ENCODE measurements around the gene RAB40A. TPM values are rescaled to one million over a fixed set of nuclear protein-coding genes. Genes with fewer than 3 reads are reported as not detected.

Gene RAB40A
- total and polyA plus RNA-seq, 10 of the 15 experiments (the other 5 are each of a cell fraction or from before 2014, with no cell fraction given), result 0.10 to 0.42 (median 0.26) TPM

DNA sequence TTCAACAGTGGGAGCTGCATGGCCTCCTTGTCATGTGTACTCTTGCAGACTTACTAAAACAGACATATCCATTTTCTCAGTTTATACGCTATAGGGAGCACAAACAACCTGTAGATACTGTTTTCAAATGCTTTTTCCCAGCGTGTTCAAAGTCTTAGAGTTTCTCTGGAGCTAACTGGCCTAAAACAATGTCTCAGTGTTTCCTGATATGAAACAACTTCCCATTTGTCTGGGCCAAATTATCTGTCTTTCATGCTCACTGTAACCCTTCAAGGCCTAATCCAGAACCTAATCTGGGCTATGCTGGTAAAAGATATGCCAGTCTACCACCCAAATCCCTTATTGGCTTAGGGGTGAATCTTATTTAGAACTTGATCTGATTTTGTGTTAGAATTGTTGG is 38.8 kb downstream of the RAB40A start (continued):
- TF ChIP-seq BACH1 (IDR thresholded peaks at IDR 0.05; ENCODE audit: borderline replicate concordance) (no peak), ZNF274 (IDR thresholded peaks at IDR 0.05; ENCODE audit: insufficient read depth, insufficient read length) (no peak), DPF2 (IDR thresholded peaks at IDR 0.05) (no peak), MYB (IDR thresholded peaks at IDR 0.05; ENCODE audit: borderline replicate concordance, low read depth, low read length) (no peak)
- TF ChIP-seq, protein P1, sequence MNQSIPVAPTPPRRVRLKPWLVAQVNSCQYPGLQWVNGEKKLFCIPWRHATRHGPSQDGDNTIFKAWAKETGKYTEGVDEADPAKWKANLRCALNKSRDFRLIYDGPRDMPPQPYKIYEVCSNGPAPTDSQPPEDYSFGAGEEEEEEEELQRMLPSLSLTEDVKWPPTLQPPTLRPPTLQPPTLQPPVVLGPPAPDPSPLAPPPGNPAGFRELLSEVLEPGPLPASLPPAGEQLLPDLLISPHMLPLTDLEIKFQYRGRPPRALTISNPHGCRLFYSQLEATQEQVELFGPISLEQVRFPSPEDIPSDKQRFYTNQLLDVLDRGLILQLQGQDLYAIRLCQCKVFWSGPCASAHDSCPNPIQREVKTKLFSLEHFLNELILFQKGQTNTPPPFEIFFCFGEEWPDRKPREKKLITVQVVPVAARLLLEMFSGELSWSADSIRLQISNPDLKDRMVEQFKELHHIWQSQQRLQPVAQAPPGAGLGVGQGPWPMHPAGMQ (IDR thresholded peaks at IDR 0.05; ENCODE audit: borderline replicate concordance), result no peak
- TF ChIP-seq, protein P2, sequence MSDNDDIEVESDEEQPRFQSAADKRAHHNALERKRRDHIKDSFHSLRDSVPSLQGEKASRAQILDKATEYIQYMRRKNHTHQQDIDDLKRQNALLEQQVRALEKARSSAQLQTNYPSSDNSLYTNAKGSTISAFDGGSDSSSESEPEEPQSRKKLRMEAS (IDR thresholded peaks at IDR 0.05; ENCODE audit: low read depth, low read length), result no peak

DNA sequence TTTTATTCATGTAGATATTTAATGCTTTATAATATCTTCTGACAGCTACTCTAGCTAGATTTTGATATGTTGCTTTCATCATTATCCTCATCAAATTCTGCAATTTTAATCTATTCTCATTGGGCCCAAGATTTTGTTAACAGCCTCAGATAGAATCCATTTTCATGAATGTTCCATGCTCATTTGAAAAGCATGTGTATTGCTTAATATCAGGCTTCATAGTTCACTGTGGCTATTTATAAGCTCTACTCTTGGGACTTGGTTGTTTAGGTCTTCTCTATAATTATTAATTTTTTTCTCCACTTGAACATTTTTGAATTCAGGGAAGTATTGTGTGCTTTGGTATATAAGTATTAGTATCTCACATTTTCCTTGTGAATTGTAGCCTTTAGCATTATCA is 41.8 kb downstream of the RAB40A start:
- ATAC-seq, result no peak
- Histone ChIP-seq H3K4me3 (no peak overlapping the region), H3K9me3 (replicated peaks; ENCODE audit: control insufficient read depth, insufficient read depth, low read length) (no peaks in the 10 kb centered on the region), H3K4me2 (ENCODE audit: control insufficient read depth, insufficient read depth) (no peak overlapping the region), H3K4me1 (ENCODE audit: control insufficient read depth, insufficient read depth, low read length) (no peaks in the 10 kb centered on the region), H3K36me3 (ENCODE audit: control insufficient read depth in 2 of 2, insufficient read depth in 2 of 2, low read length in 1 of 2) (no peaks in the 10 kb centered on the region), H3K79me2 (ENCODE audit: control insufficient read depth, insufficient read depth, low read length) (no peaks in the 10 kb centered on the region), H3K9ac (ENCODE audit: control insufficient read depth, insufficient read depth, low read length) (no peak overlapping the region), H3K27me3 (replicated peaks in 1 of 2; ENCODE audit: control insufficient read depth in 2 of 2, insufficient read depth in 2 of 2, low read length in 1 of 2) (no peaks in the 10 kb centered on the region; a peak in 1 of 4 replicates), H3K27ac (ENCODE audit: control insufficient read depth, insufficient read depth) (no peak overlapping the region), H4K20me1 (ENCODE audit: control insufficient read depth, insufficient read depth) (no peaks in the 10 kb centered on the region), H2AFZ (ENCODE audit: control insufficient read depth, low read depth, low read length) (no peak overlapping the region)
- RAD21 ChIA-PET (ENCODE audit: unreplicated experiment), result no interaction called here
- FAIRE-seq, result no peak
- DNase-seq (ENCODE audit: low read depth, low spot score), result no peak
- SMC1A ChIA-PET (ENCODE audit: uncharacterized antibody, unreplicated experiment), result no interaction called here
- CTCF ChIA-PET, result interaction anchor here (1.9 kb wide), 1 partner anchor 13 kb away, joined by 6 read pairs; no protein-coding TSS in a partner anchor
- POLR2A ChIA-PET, result no interaction called here
- in situ Hi-C loops (cut with MboI) (no loop called here), intact Hi-C loops (cut with micrococcal nuclease; ENCODE audit: unreplicated experiment) (no loop called here)
- no TSS peak for BruUV-seq (replicated peaks)
- no peak for TF ChIP-seq POLR2AphosphoS5 (IDR thresholded peaks at IDR 0.05; ENCODE audit: low read length)
- no peak for TF ChIP-seq TCF3 (IDR thresholded peaks at IDR 0.05; ENCODE audit: borderline replicate concordance, insufficient read depth, low read depth, low read length)
- no peak for TF ChIP-seq RAD21 (IDR thresholded peaks at IDR 0.05; ENCODE audit: insufficient read depth, low read depth, low read length)
- TF ChIP-seq NRF1 (conservative IDR thresholded peaks at IDR 0.05; ENCODE audit: low read depth, low read length), result no peak
- TF ChIP-seq, protein P3, sequence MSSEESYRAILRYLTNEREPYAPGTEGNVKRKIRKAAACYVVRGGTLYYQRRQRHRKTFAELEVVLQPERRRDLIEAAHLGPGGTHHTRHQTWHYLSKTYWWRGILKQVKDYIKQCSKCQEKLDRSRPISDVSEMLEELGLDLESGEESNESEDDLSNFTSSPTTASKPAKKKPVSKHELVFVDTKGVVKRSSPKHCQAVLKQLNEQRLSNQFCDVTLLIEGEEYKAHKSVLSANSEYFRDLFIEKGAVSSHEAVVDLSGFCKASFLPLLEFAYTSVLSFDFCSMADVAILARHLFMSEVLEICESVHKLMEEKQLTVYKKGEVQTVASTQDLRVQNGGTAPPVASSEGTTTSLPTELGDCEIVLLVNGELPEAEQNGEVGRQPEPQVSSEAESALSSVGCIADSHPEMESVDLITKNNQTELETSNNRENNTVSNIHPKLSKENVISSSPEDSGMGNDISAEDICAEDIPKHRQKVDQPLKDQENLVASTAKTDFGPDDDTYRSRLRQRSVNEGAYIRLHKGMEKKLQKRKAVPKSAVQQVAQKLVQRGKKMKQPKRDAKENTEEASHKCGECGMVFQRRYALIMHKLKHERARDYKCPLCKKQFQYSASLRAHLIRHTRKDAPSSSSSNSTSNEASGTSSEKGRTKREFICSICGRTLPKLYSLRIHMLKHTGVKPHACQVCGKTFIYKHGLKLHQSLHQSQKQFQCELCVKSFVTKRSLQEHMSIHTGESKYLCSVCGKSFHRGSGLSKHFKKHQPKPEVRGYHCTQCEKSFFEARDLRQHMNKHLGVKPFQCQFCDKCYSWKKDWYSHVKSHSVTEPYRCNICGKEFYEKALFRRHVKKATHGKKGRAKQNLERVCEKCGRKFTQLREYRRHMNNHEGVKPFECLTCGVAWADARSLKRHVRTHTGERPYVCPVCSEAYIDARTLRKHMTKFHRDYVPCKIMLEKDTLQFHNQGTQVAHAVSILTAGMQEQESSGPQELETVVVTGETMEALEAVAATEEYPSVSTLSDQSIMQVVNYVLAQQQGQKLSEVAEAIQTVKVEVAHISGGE (CRISPR knock-in tag; IDR thresholded peaks at IDR 0.05), result no peak
- no peak for TF ChIP-seq NR2F1 (conservative IDR thresholded peaks at IDR 0.05)
- no peak for TF ChIP-seq MTA3 (IDR thresholded peaks at IDR 0.05; ENCODE audit: borderline replicate concordance, low read length)
- TF ChIP-seq, protein P4, sequence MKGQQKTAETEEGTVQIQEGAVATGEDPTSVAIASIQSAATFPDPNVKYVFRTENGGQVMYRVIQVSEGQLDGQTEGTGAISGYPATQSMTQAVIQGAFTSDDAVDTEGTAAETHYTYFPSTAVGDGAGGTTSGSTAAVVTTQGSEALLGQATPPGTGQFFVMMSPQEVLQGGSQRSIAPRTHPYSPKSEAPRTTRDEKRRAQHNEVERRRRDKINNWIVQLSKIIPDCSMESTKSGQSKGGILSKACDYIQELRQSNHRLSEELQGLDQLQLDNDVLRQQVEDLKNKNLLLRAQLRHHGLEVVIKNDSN (IDR thresholded peaks at IDR 0.05; ENCODE audit: borderline replicate concordance, extremely low read length, insufficient read depth, low read depth, low read length), result no peak
- TF ChIP-seq, protein P5, sequence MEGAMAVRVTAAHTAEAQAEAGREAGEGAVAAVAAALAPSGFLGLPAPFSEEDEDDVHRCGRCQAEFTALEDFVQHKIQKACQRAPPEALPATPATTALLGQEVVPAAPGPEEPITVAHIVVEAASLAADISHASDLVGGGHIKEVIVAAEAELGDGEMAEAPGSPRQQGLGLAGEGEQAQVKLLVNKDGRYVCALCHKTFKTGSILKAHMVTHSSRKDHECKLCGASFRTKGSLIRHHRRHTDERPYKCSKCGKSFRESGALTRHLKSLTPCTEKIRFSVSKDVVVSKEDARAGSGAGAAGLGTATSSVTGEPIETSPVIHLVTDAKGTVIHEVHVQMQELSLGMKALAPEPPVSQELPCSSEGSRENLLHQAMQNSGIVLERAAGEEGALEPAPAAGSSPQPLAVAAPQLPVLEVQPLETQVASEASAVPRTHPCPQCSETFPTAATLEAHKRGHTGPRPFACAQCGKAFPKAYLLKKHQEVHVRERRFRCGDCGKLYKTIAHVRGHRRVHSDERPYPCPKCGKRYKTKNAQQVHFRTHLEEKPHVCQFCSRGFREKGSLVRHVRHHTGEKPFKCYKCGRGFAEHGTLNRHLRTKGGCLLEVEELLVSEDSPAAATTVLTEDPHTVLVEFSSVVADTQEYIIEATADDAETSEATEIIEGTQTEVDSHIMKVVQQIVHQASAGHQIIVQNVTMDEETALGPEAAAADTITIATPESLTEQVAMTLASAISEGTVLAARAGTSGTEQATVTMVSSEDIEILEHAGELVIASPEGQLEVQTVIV (IDR thresholded peaks at IDR 0.05; ENCODE audit: borderline replicate concordance, partially characterized antibody), result no peak

Measured in GM12878 (cell line).